Measurements from ENCODE around the gene SHMT2.

The SHMT2 gene

DNA sequence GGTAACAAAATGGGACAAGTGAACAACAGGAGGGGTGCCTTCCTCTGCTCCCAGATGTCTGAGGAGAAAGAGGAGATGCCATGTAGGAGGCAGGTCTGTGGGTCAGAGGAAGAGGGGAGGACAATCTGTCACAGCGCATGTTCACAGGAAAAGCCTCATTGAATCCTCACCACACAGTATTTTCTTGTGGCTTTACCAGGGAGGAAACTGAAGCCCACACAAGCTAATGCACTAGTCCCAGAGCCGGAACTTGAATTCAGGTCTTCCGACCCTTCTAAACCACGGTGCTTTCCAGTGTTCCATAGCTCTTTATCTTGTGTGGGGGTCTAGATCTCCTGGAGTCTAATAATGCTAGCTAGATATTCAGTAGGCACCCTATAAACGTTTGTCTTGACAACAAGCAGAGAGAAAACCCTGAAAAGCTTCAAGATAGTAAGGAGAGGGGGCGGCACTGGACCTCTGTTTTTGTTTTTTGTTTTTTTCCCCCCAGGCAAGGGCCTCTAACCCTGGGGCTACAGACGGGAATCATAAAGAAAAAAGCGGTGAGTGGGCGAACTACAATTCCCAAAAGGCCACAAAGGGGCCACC lies 371 bp upstream of the SHMT2 start:
- DNase-seq, result no peak

DNA sequence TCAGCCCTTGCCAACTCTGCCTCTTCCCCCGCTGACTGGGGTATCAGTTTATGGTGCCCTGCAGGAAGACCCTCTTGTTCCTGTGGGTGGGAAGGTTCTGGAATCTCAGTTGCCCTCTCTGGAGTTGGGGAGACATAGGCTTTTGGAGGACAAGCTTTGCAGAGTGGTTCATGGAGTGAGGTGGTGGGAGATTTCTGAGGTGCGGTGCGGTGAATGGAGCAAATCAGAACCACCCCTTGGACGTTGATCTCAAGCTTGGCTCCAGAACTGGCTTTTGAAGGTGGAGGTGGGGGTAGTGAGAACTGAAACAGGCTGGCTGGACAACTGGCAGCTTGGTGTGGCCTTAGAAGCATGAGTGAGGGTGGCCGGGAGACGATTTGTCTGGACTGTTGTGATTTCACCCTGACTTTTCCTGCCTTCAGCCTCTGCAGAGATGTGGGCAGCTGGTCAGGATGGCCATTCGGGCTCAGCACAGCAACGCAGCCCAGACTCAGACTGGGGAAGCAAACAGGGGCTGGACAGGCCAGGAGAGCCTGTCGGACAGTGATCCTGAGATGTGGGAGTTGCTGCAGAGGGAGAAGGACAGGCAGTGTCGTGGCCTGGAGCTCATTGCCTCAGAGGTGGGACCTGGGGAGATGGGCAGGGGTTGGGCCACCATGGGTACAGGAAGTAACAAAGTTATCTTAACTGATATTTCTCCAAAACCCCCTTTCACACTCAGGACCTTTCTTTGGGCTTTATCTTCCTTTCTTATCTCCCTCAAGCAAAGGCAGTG lies 1.1 kb downstream of the SHMT2 start:
- no peak for DNase-seq

DNA sequence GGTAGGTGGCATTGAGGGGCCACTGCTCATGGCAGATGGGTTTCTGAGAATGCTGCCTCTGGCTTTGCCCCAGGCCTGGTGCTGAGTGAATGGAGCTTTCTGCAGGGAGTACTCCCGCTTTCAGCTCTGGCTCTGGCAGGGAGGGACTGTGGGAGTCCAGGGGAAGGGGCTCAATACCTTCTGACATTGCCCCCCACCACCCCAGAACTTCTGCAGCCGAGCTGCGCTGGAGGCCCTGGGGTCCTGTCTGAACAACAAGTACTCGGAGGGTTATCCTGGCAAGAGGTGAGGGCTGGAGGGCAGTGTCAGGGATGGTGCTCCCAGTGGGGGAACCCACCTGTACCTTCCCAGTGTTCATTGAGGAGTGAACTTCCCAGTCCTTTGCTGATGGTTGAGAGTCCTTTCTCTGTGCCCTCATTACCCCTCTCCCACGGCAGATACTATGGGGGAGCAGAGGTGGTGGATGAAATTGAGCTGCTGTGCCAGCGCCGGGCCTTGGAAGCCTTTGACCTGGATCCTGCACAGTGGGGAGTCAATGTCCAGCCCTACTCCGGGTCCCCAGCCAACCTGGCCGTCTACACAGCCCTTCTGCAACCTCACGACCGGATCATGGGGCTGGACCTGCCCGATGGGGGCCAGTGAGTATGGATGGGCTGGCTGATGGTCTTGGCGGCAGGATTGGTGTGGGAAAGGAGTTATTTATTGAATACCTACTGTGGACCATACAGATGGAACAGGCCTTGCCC lies 1.9 kb downstream of the SHMT2 start:
- DNase-seq, result no peak

DNA sequence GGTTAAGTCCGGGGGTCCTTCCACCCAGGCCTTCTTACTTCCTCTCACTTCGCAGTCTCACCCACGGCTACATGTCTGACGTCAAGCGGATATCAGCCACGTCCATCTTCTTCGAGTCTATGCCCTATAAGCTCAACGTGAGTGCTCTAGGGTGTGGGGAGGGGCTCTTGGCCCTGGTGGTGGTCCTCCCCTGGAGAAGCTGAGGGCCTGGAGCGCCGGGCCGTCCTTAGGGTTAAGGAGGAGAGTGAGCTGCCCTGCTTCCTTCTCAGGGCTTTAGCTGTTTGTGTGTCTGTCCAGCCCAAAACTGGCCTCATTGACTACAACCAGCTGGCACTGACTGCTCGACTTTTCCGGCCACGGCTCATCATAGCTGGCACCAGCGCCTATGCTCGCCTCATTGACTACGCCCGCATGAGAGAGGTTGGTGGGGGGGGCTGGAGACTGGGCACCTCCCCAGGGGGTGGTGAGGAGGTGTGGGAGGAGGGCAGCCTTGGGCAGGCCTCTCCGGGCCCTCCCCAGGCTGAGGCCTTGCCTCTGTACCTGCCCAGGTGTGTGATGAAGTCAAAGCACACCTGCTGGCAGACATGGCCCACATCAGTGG lies 2.7 kb downstream of the SHMT2 start:
- no peak for DNase-seq

DNA sequence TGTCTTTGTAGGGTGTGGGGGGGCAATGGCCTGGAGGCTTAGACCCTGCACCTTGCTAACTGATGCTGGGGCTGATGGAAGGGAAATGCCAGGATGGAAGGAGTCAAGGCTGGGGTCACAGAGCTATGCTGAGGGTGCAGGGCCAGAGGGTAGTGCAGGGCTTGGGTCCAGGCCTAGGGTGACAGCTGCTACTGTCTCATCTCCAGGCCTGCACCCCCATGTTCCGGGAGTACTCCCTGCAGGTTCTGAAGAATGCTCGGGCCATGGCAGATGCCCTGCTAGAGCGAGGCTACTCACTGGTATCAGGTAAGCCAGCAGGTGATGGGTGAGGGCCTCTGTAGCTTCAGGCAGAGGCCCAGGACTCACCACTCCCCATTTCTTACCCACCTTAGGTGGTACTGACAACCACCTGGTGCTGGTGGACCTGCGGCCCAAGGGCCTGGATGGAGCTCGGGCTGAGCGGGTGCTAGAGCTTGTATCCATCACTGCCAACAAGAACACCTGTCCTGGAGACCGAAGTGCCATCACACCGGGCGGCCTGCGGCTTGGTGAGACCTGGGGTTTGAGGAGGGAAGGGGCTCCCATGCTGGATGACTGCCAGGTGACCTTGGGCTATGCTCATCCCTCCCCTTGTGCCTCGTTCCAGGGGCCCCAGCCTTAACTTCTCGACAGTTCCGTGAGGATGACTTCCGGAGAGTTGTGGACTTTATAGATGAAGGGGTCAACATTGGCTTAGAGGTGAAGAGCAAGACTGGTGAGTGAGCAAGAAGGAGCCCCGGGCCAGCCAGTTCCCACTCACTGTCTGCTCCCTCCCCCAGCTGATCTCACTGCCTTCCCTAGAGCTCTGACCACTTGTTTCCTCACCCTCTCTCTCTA lies 4.1 kb downstream of the SHMT2 start:
- no peak for DNase-seq

DNA sequence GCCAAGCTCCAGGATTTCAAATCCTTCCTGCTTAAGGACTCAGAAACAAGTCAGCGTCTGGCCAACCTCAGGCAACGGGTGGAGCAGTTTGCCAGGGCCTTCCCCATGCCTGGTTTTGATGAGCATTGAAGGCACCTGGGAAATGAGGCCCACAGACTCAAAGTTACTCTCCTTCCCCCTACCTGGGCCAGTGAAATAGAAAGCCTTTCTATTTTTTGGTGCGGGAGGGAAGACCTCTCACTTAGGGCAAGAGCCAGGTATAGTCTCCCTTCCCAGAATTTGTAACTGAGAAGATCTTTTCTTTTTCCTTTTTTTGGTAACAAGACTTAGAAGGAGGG lies 4.7 kb downstream of the SHMT2 start:
- no peak for DNase-seq

DNA sequence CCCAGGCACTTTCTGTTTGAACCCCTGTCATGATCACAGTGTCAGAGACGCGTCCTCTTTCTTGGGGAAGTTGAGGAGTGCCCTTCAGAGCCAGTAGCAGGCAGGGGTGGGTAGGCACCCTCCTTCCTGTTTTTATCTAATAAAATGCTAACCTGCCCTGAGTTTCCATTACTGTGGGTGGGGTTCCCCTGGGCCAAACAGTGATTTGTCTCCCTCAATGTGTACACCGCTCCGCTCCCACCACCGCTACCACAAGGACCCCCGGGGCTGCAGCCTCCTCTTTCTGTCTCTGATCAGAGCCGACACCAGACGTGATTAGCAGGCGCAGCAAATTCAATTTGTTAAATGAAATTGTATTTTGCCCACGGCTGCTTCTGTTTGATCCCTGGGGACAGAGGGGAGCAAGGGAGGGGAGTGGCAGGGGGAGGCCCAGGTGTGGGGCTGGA lies 5.1 kb downstream of the SHMT2 start:
- no peak for DNase-seq

DNA sequence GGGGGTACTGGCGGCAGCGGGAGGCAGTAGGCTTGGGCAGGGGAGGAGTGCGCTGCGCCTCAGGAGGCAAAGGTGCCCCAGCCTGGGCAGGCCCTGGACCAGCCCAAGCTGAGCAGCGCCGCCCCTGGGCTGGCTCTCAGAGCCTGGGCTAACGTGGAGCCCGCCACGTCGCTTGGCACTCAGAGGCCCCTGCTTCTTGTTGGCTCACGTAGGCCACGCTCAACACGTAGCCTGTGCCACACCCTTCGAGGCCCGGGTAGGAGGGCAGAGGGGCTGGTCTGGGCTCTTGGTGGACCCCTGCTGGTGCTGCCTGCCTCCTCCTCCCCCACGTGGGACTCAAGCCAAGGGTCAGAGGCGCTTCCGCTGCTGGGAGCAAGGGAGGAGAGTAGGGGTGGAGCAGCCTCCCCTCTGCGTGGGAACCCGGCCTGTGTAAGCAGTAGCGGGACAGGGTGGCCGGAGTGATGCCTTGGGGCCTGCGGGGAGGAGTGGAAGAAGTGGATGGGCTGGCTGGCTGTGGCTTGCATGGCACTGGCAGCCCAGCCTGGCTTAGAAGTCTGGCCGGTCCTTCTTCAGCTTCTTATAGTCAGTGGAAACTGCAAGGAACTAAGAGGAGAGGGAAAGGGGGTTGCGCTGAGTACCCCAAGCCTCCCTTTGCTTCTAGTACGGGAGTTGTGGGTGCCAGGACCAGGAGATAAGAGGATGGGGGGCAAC lies 5.7 kb downstream of the SHMT2 start:
- no peak for DNase-seq

DNA sequence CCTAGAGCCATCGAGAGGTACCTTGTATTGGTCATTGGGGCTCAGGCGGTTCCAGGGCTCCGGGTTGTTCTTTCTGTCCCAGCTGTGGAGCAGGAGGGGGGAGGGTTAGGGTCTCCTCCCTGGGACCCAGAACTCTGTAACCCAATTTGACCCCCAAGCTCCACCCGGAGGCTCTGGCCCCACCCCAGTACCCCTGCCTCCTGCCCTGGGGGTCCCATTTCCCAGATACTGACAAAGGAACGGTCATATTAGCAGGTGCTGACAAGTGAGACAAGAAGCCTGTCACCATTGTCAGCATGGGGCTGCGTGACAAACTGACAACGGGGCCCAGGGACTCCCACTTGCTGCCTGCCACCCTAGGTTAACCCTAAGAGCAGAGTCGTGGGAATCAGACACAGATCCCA lies 6.2 kb downstream of the SHMT2 start:
- DNase-seq, result no peak

DNA sequence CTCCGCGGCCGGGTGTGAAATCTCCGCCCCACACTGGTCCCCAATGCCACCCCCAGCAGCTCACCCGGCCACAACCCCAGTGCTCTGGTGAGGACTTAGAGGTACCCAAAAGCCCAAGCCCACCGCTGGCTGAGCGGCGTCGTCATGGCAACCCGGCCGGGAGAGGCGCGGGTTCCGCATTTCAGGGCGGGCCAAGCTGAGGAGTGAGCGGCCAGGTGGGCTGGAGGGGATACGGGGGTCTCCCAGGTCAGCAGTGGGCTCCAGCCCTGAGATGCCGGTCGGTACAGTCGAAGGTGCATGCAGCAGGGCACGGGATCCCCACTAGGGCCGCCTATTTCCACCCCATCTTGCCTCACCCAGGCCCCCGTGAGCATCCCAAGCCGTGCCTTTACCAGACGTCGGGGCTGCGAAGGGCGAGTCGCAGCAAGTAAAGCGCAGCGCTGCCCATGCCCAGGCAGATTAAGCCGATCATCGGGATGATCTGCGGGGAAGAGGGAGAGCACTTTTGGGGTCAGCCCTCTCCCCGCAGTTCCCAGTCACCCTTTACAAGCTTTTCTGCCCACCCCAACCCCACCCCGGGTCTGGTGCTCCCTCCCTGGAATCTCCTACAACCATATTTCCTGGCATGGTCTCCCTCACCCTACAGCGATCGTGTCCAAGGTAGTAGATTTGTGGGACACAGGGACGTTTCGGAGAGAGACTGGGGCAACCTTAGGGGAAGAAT lies 6.9 kb downstream of the SHMT2 start:
- DNase-seq, result peak; percentile 34

DNA sequence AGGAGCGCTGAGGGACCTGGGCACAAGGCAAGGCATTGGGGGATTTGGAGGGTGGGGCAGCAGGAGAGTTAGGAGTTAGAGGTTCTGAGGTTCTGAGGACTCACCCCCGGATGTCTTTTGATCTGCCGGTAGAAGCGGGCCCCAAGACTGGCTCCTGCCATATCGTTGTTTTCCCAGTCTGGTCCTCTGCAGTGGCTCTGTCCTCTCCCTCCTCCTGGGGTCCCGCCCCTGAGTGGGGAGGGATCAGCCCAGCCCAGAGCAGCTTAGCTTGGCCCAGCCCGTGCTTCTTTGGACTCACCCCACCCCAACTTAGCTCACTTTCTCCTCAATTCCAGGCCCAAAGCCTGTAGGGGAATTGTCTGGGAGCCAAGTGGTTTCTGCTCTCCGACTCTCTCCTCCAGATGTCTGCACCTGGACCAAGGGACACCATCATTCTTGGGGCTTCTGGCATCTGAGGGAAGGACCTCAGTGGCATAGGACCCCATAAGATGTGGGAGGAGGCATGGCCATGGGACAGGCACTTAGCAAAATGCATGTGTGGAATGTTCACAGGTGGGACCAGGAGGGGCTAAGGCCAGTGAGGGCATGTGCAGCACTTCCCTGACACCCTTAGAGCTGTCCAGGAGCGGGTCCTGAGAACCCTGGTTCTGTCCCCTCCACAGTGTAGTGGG lies 7.5 kb downstream of the SHMT2 start:
- DNase-seq, result no peak

DNA sequence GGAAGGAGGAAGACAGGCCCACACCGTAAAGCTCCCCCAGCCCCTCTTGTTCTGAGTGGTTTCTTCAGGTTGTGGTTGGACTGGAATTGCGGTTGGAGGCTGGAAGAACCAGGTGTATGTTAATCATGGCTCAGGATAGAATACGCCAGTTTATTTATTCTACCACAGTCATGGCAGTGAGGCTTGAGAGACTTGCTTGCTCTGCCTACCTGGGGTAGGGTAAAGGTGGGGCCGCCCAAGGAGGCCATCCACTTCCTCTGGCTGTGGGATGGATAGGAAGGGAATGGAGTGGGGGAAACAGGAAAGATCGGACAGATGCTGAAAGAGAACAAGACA lies 8.1 kb downstream of the SHMT2 start:
- DNase-seq, result no peak

DNA sequence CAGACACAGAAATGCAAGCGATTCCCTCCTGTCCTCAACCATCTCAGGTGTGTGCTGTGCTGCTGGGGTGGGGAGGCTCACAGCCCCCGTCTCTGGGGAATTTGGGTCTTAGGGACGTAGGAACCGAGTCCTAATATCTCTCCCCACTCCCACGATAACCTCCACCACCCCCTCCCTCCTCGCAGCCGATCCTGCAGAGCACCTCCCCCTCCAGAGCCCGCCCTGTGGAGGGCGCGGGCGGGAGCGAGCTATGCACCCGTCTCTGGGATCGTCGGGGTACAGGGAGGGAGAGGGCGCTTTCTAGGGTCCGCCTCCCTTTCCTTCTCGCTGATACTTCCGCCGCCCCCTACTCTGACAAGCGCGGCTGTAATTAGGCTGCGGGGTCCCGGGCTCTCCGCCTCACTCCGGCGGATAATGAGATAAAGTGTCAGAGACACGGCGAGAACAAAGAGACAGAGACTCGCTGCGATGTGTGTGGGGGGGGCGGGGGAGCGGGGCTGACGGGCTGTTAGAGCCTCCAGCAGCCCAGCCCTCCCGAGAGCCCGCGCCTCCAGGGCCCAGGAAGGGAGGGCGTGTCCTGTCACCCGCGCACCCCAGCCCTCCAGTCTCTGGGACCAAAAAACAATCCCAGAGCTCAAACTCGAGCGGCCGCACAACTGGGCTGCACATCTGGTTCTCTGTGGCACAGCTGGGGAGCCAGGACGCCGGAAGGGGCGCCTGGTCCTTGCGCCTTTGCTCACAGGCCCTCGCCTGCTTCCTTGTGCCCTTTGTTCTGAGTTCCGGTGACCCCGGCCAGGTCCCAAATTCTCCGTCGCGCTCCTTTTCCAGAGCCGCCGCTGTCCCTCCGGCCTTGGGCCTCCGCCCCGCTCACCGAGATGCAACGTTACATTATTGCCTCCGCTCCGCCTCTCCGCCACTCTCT lies 8.7 kb downstream of the SHMT2 start:
- peak; percentile 42 for DNase-seq

DNA sequence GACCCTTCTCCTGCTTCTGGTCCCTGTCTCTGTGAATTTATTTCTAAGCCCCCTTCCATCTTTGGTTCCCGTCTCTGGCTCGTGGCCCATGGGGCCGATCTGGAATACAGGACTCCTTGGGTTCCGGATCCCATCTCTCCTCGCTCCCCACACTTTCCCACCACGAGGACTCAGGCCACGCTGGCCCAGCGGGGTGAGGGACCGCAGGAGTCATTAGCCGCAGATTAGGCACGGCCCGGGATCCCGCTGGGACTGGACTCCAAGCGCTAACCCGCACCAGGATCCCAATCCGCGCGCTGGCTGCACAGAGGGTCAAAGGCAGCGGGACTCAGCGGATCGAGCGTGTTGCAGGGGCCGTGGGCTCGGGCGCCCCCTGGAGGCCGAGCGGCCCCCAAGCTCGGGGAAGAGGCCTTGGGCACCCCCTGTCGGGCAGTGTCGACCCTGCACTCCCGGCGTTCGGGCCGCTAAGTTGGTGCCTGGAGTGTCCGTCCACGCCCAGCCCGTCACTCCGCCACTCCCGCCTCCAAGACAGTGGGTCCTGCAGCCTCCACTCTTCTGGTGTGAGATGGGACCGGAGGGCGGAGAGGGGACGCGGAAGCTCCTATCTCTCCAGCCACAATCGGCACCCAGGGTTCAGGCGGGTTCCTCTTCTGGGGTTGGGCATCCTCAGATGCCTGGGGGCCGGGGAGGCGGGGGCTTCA lies 9.5 kb downstream of the SHMT2 start:
- peak; percentile 89 for DNase-seq

DNA sequence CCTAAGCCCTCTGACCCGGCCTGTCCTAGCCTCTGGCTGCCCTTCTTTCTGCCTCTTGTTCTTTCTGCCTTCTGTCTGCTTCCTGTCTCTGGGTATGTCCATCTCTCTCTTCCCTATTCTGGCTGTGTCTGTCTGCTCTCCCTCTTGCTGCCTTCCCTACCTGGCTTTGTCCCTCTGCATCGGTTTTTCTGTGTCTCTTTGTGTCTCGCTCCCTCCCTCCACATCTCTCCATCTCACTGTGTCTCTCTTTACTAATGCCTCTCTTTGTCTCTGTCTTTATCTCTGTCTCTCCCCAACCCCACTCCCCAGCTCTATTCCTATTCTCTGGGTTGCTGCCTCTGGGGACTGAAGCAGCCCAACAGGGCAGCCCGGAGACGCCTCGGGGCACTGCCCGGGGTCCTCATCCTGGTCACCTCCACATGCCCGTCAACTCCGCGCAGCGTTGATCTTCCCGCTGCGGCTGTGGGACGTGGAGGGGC lies 10.1 kb downstream of the SHMT2 start:
- DNase-seq, result no peak

DNA sequence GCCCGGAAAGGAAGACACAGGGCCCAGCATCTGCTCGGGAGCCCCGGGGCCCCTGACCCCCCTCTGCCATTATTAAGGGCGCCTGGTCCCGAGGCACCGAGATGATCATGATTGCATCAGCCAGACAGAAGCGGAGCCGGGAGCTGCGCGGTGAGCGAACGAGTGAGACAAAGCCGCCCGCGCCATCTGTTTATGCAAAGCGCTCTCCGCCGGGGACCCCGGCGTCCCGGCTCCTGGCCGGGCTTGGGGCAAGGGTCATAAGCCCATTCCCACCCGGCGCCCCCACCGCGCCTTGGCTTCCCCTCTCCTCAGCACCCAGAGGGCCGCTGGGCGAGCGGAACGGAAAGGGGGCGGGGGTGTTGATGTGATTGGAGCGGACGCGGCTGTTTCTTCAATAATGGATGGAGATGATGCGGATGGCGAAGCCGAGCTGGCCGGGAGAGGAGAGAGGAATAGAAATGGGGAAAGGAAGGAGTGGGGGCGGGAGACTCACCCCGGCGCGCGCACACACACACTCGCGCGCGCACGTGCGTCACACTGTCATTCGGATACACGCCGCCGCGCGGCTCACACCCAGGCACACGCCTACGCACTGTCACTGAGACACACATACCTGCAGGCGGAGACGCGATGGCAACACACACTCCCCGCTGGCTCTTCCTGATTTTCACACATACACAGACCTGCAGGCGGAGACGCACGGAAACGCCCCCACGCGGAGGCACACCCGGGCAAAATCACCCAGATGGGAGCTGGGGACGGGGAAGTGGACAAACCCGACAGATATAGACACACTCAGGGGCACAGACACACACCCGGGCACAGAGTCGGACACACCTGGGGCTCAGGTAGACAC lies 10.8 kb downstream of the SHMT2 start:
- peak; percentile 78 for DNase-seq

DNA sequence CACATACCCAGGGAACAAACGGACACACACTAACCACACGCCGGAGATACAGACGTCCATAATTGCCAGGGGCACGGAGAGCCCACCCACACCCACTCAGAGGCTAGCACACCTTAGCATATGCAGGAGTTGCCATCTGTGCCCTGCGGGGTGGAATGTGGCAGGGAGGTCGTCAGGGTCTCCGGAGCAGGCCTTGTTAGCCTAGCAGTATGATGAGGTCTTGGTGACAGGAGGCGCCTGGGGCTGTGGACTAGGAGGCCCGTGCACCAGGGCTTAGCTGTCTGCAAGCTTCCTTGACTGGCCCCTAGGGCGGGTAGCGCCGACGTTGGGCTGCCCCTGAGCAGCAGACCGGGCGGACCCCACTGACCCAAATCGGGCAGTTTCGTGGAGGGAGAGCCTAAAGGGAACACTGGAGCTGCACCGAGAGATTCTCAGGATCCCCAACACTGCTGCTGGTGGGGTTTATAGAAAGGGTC lies 11.5 kb downstream of the SHMT2 start:
- DNase-seq, result peak; percentile 32
